Measurements from ENCODE around the gene ADAP1.

GRCh38 chr7:875051-875450 lies 79.4 kb downstream of the ADAP1 start:
- TF ChIP-seq SUZ12 (IDR thresholded peaks at IDR 0.05; ENCODE audit: extremely low read depth, insufficient read depth, insufficient read length) (no peak), YY1 (IDR thresholded peaks at IDR 0.05; ENCODE audit: insufficient read depth, insufficient read length) (no peak)

All from NT2/D1 (cell line).